ENCODE data around the gene PLA2G4F. TPM values are rescaled to one million over a fixed set of nuclear protein-coding genes. Genes with fewer than 3 reads are reported as not detected.

Gene PLA2G4F
- polyA plus RNA-seq, 1 of the 3 experiments (the other 2 are of a cell fraction), result not detected

DNA sequence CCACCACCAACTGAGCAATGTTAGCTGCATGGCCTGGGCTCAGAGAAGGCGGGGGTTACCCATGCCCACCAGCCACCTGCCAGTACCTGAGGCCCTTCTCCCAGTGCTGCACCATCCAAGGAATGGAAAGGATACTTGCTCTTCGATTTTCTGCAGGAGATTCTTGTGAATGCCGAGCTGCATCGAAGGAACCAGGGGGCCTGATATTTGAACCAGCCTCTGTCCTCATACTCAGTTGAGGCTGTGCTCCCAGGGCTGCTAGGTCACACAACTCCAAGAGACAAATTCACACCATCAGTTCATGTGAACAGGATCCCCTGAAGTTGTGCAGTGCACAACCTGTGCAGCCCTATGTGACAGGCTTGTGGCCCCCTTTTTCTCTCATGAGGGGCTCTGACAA lies 18.0 kb downstream of the PLA2G4F start (continued):
- TF ChIP-seq, protein P1, sequence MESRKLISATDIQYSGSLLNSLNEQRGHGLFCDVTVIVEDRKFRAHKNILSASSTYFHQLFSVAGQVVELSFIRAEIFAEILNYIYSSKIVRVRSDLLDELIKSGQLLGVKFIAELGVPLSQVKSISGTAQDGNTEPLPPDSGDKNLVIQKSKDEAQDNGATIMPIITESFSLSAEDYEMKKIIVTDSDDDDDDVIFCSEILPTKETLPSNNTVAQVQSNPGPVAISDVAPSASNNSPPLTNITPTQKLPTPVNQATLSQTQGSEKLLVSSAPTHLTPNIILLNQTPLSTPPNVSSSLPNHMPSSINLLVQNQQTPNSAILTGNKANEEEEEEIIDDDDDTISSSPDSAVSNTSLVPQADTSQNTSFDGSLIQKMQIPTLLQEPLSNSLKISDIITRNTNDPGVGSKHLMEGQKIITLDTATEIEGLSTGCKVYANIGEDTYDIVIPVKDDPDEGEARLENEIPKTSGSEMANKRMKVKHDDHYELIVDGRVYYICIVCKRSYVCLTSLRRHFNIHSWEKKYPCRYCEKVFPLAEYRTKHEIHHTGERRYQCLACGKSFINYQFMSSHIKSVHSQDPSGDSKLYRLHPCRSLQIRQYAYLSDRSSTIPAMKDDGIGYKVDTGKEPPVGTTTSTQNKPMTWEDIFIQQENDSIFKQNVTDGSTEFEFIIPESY (IDR thresholded peaks at IDR 0.05; ENCODE audit: borderline replicate concordance, low read depth), result no peak
- TF ChIP-seq RAD21 (IDR thresholded peaks at IDR 0.05; ENCODE audit: low read length), result no peak
- TF ChIP-seq, protein P2, sequence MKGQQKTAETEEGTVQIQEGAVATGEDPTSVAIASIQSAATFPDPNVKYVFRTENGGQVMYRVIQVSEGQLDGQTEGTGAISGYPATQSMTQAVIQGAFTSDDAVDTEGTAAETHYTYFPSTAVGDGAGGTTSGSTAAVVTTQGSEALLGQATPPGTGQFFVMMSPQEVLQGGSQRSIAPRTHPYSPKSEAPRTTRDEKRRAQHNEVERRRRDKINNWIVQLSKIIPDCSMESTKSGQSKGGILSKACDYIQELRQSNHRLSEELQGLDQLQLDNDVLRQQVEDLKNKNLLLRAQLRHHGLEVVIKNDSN (IDR thresholded peaks at IDR 0.05; ENCODE audit: borderline replicate concordance, low read depth), result no peak
- TF ChIP-seq RFX5 (IDR thresholded peaks at IDR 0.05; ENCODE audit: low read length), result no peak

- H3K36me3 ChIP-seq (replicated peaks in 1 of 2; ENCODE audit: control insufficient read depth in 1 of 2, insufficient read depth in 2 of 2, low read length in 1 of 2), result no peaks in the 10 kb centered on the region
- no peaks in the 10 kb centered on the region for H3K4me1 ChIP-seq (ENCODE audit: control insufficient read depth in 1 of 2, insufficient read depth in 2 of 2, low read depth in 1 of 2, low read length in 1 of 2)
- H2AFZ ChIP-seq (ENCODE audit: low read depth), result no peak overlapping the region
- DNase-seq, result peak; percentile 64
- no peak overlapping the region for H3K27ac ChIP-seq (ENCODE audit: low read depth in 2 of 2, low read length in 1 of 2)
- no peak for TF ChIP-seq ELF1 (IDR thresholded peaks at IDR 0.05)
- TF ChIP-seq, protein P2 (IDR thresholded peaks at IDR 0.05; ENCODE audit: borderline replicate concordance, low read depth), result no peak
- TF ChIP-seq TCF12 (IDR thresholded peaks at IDR 0.05), result no peak
- TF ChIP-seq, protein P1 (IDR thresholded peaks at IDR 0.05; ENCODE audit: borderline replicate concordance, low read depth), result no peak
- peak; percentile 68 for TF ChIP-seq SMC3 (IDR thresholded peaks at IDR 0.05; ENCODE audit: low read depth, low read length)
- TF ChIP-seq FOSL2 (IDR thresholded peaks at IDR 0.05; ENCODE audit: borderline replicate concordance, low read depth), result no peak
- no peak for TF ChIP-seq GABPA (IDR thresholded peaks at IDR 0.05; ENCODE audit: low read depth)
- no peak for TF ChIP-seq NFIC (IDR thresholded peaks at IDR 0.05; ENCODE audit: borderline replicate concordance)
- TF ChIP-seq RAD21 (IDR thresholded peaks at IDR 0.05; ENCODE audit: low read length), result peak; percentile 78
- TF ChIP-seq GATA2 (CRISPR knock-in tag; IDR thresholded peaks at IDR 0.05), result no peak
- no peak for TF ChIP-seq SIN3A (IDR thresholded peaks at IDR 0.05; ENCODE audit: borderline replicate concordance, low read depth, low read length)
- TF ChIP-seq, protein P3, sequence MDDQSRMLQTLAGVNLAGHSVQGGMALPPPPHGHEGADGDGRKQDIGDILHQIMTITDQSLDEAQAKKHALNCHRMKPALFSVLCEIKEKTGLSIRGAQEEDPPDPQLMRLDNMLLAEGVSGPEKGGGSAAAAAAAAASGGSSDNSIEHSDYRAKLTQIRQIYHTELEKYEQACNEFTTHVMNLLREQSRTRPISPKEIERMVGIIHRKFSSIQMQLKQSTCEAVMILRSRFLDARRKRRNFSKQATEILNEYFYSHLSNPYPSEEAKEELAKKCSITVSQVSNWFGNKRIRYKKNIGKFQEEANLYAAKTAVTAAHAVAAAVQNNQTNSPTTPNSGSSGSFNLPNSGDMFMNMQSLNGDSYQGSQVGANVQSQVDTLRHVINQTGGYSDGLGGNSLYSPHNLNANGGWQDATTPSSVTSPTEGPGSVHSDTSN (IDR thresholded peaks at IDR 0.05), result no peak
- TF ChIP-seq, protein P4, sequence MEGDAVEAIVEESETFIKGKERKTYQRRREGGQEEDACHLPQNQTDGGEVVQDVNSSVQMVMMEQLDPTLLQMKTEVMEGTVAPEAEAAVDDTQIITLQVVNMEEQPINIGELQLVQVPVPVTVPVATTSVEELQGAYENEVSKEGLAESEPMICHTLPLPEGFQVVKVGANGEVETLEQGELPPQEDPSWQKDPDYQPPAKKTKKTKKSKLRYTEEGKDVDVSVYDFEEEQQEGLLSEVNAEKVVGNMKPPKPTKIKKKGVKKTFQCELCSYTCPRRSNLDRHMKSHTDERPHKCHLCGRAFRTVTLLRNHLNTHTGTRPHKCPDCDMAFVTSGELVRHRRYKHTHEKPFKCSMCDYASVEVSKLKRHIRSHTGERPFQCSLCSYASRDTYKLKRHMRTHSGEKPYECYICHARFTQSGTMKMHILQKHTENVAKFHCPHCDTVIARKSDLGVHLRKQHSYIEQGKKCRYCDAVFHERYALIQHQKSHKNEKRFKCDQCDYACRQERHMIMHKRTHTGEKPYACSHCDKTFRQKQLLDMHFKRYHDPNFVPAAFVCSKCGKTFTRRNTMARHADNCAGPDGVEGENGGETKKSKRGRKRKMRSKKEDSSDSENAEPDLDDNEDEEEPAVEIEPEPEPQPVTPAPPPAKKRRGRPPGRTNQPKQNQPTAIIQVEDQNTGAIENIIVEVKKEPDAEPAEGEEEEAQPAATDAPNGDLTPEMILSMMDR (IDR thresholded peaks at IDR 0.05), result peak; percentile 76
- TF ChIP-seq FOXM1 (IDR thresholded peaks at IDR 0.05; ENCODE audit: low read depth), result no peak
- no peak overlapping the region for H3K4me2 ChIP-seq
- H4K20me1 ChIP-seq (ENCODE audit: insufficient read depth), result no peaks in the 10 kb centered on the region
- WGBS (ENCODE audit: low lambda C conversion rate), result 39% methylated on average over 11 of the region's 11 CpGs
- no peak overlapping the region for H3K9ac ChIP-seq
- H3K9me3 ChIP-seq, result no peaks in the 10 kb centered on the region
- H3K27me3 ChIP-seq (ENCODE audit: insufficient read depth), result no peaks in the 10 kb centered on the region; the same call in 1 of the 2 replicates
- peak overlapping the region in 1 of 2 experiments; percentile 27; a peak in 1 of 4 replicates for H3K4me3 ChIP-seq (ENCODE audit: low read depth in 2 of 2, low read length in 1 of 2)
- H3K79me2 ChIP-seq (ENCODE audit: insufficient read depth), result no peaks in the 10 kb centered on the region
- POLR2A ChIA-PET, result no interaction called here
- H3F3A ChIP-seq (replicated peaks; ENCODE audit: insufficient read depth), result no peaks in the 10 kb centered on the region
- CTCF ChIA-PET, result interaction anchor here (0.6 to 7.7 kb wide), 40 partner anchors 9 to 361 kb away, joined by 3 to 65 read pairs (median 5); partner anchors contain the start of gene PLA2G4F
- H3K9me2 ChIP-seq, result no peaks in the 10 kb centered on the region
Observed at GRCh38 chr15:42137461-42138261, 18.8 kb downstream of the PLA2G4F start.
